CD14-positive monocyte (primary cell): ENCODE measurements around the gene SNAPC2. TPM values are rescaled to one million over a fixed set of nuclear protein-coding genes. Genes with fewer than 3 reads are reported as not detected.

Source experiments
- DNase-seq, 3 donors: peaks; one replicate each; pipeline ENCODE4 v3.0.0-alpha.2; 2011 to 2022
- H2AFZ ChIP-seq: 2 replicates; pipeline ENCODE4 v1.6.0; 2012; ENCODE audit warnings: mild to moderate bottlenecking, low read depth, low read length, inconsistent platforms; ENCODE audit not compliant: insufficient read depth, poor library complexity, severe bottlenecking
- H3K27ac ChIP-seq, 2 donors: 1 replicate in 1 of 2; 2 replicates in 1 of 2; pipeline ENCODE4 v1.5.1; 2012 to 2013; ENCODE audit warnings: low read length in 2 of 2, control low read depth in 1 of 2, inconsistent platforms in 1 of 2, low read depth in 1 of 2, mild to moderate bottlenecking in 1 of 2
- H3K27me3 ChIP-seq, 2 donors: one replicate each; pipeline versions ENCODE4 v1.6.0 to v1.6.1; 2011 to 2013; ENCODE audit warnings: low read length in 2 of 2; ENCODE audit not compliant: control insufficient read depth in 2 of 2, insufficient read depth in 2 of 2
- H3K36me3 ChIP-seq, 2 donors: replicated peaks in 1 of 2; 1 replicate in 1 of 2; 2 replicates in 1 of 2; pipeline versions ENCODE4 v1.5.1 to v1.6.1; 2012 to 2013; ENCODE audit warnings: low read length in 2 of 2, control low read depth in 1 of 2, inconsistent platforms in 1 of 2, mild to moderate bottlenecking in 1 of 2; ENCODE audit not compliant: insufficient read depth in 2 of 2, control insufficient read depth in 1 of 2
- H3K4me1 ChIP-seq, 2 donors: 1 replicate in 1 of 2; 2 replicates in 1 of 2; pipeline versions ENCODE4 v1.5.1 to v1.6.1; 2012 to 2013; ENCODE audit warnings: low read length in 2 of 2, control low read depth in 1 of 2, inconsistent platforms in 1 of 2, mild to moderate bottlenecking in 1 of 2, moderate library complexity in 1 of 2; ENCODE audit not compliant: insufficient read depth in 2 of 2, control insufficient read depth in 1 of 2
- H3K4me2 ChIP-seq: replicated peaks from 2 replicates; pipeline ENCODE3; 2012; ENCODE audit warnings: low read length, moderate library complexity, mild to moderate bottlenecking; ENCODE audit not compliant: poor library complexity, severe bottlenecking; ENCODE audit errors: extremely low read depth
- H3K4me3 ChIP-seq, 3 experiments: fragments of 200-600 bp in 1 of 3; sonication (generic) in 1 of 3; replicated peaks in 1 of 3; 1 replicate in 2 of 3; 2 replicates in 1 of 3; pipeline ENCODE4 v1.5.1; 2011 to 2013; ENCODE audit warnings: low read length in 3 of 3, mild to moderate bottlenecking in 3 of 3, control low read depth in 2 of 3, low read depth in 2 of 3, inconsistent platforms in 1 of 3, moderate library complexity in 1 of 3
- H3K79me2 ChIP-seq: 2 replicates; pipeline ENCODE4 v1.6.0; 2012; ENCODE audit warnings: mild to moderate bottlenecking, control low read depth, inconsistent platforms, low read length, moderate library complexity; ENCODE audit not compliant: insufficient read depth
- H3K9ac ChIP-seq: 2 replicates; pipeline ENCODE4 v1.6.0; 2017; ENCODE audit warnings: low read length, mild to moderate bottlenecking; ENCODE audit not compliant: insufficient read depth, poor library complexity, severe bottlenecking
- H3K9me3 ChIP-seq, 2 donors: replicated peaks in 1 of 2; 1 replicate in 1 of 2; 2 replicates in 1 of 2; pipeline versions ENCODE4 v1.5.1 to v1.6.1; 2012 to 2013; ENCODE audit warnings: low read length in 2 of 2, control low read depth in 1 of 2; ENCODE audit not compliant: control insufficient read depth in 1 of 2, insufficient read depth in 1 of 2
- H4K20me1 ChIP-seq: 2 replicates; pipeline ENCODE4 v1.6.0; 2012; ENCODE audit warnings: mild to moderate bottlenecking, low read length, control low read depth, moderate library complexity; ENCODE audit not compliant: insufficient read depth
- H3K27ac Mint-ChIP-seq, 7 donors: one replicate each; pipeline ENCODE4 v1.8.0; 2020; ENCODE audit warnings: mild to moderate bottlenecking in 7 of 7, mixed read lengths in 7 of 7, moderate library complexity in 6 of 7, inconsistent platforms in 2 of 7
- H3K27me3 Mint-ChIP-seq, 3 donors: one replicate each; pipeline ENCODE4 v1.8.0; 2021 to 2022; ENCODE audit warnings: low read depth in 3 of 3, mild to moderate bottlenecking in 3 of 3, mixed read lengths in 3 of 3, moderate library complexity in 3 of 3, inconsistent platforms in 1 of 3
- H3K36me3 Mint-ChIP-seq, 2 donors: one replicate each; pipeline ENCODE4 v1.8.0; 2020; ENCODE audit warnings: mixed read lengths in 2 of 2, inconsistent platforms in 1 of 2, mild to moderate bottlenecking in 1 of 2
- H3K4me1 Mint-ChIP-seq: one replicate; pipeline ENCODE4 v1.8.0; 2020; ENCODE audit warnings: mild to moderate bottlenecking, mixed read lengths
- H3K4me3 Mint-ChIP-seq, 2 donors: one replicate each; pipeline ENCODE4 v1.8.0; 2020; ENCODE audit warnings: mild to moderate bottlenecking in 2 of 2, mixed read lengths in 2 of 2, moderate library complexity in 1 of 2
- H3K9me3 Mint-ChIP-seq, 7 donors: one replicate each; pipeline ENCODE4 v1.8.0; 2020 to 2022; ENCODE audit warnings: mixed read lengths in 7 of 7, mild to moderate bottlenecking in 6 of 7, moderate library complexity in 6 of 7, inconsistent platforms in 2 of 7
- WGBS: methylation state at CpG from one replicate; pipeline ENCODE4 v1.1.5; 2013; ENCODE audit warnings: missing lambda C conversion rate; ENCODE audit not compliant: insufficient coverage; 5-methylcytosine and 5-hydroxymethylcytosine counted together
- intact Hi-C, 2 donors: fragments of 100-400 bp; cut with micrococcal nuclease; formaldehyde crosslinking; loops; one replicate each; pipeline versions ENCODE4 v1.15.0 to v1.15.1; 2023
- polyA plus RNA-seq, 3 donors: library from polyadenylated mRNA; depleted of rRNA in 1 of 3; unstranded in 2 of 3; stranded (reverse) in 1 of 3; fragments of 300-500 nt in 2 of 3; fragments of >200 nt in 1 of 3; fragmentation: Illumina TruSeq in 2 of 3; gene quantifications; 1 replicate in 2 of 3; 2 replicates in 1 of 3; pipeline ENCODE4 v1.2.3, GENCODE V29; 2012 to 2021
- TF ChIP-seq, protein P1 (sequence below): fragments of 200-600 bp; IDR thresholded peaks from one replicate; pipeline ENCODE4 v1.8.0; 2022; ENCODE audit warnings: antibody characterized with exemption, mild to moderate bottlenecking

Gene SNAPC2
- polyA plus RNA-seq, 3 donors: 15.7 to 27.5 (median 18.3) TPM

DNA sequence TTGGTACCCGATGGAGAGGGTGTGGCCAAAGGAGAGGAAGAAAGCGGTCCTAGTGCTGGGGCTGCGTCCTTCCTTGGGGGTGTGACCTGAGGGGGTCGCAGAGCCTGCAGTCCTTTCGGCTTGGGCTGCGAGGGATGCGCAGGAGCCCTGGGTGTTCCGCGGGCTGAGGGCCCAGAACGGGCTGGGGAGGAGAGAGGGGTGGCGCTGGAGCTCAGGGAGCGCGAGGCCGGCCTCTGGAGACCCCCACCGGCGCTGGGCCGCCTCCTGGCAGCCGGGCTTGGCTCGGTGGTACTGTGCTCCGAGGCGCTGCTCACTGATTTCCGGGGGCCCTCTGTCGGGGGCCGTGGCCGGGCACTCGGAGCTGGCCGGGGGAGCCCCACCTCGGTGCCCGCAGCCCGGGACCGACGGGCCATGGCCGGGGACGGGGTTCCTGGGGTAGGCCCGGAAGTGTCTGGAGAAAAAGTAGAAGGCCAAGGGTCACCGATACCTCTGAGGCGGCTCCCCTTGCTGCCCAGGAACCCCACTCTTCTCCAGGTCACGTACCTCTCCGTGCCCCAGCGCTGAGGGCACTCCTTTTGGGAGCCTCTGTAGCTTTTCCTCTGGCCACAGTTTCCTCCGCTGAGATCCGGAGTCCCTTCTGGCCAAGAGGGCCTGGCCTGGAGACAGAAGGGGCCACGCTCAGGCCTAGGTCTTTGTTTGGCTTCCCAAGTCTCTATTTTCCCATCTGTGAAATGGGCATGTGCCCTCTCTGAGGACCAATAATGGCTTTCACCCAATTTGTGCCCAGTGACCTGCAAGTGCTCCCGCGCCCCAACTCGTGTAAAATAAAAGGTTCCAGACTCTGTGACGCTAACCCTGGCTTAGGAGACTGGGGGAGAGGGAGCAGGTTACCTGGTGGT is 47.6 kb upstream of the SNAPC2 start:
- intact Hi-C loops: loop anchor here in 1 of 2 donors (5.0 kb wide), 1 partner anchor 50 kb away; the partner anchor contains the start of gene SNAPC2
- H3K27ac Mint-ChIP-seq: peak overlapping the region in 1 of 7 donors; percentile 57
- peaks cover 3 to 19% of the 10 kb centered on the region in 2 donors for H3K9me3 ChIP-seq

More for the DNA sequence above, 47.6 kb upstream of the SNAPC2 start:
- TF ChIP-seq, protein P1, sequence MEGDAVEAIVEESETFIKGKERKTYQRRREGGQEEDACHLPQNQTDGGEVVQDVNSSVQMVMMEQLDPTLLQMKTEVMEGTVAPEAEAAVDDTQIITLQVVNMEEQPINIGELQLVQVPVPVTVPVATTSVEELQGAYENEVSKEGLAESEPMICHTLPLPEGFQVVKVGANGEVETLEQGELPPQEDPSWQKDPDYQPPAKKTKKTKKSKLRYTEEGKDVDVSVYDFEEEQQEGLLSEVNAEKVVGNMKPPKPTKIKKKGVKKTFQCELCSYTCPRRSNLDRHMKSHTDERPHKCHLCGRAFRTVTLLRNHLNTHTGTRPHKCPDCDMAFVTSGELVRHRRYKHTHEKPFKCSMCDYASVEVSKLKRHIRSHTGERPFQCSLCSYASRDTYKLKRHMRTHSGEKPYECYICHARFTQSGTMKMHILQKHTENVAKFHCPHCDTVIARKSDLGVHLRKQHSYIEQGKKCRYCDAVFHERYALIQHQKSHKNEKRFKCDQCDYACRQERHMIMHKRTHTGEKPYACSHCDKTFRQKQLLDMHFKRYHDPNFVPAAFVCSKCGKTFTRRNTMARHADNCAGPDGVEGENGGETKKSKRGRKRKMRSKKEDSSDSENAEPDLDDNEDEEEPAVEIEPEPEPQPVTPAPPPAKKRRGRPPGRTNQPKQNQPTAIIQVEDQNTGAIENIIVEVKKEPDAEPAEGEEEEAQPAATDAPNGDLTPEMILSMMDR: no peak
- Histone ChIP-seq H2AFZ (no peak overlapping the region), H3K36me3 (no peaks in the 10 kb centered on the region), H3K27ac (no peak overlapping the region), H4K20me1 (no peaks in the 10 kb centered on the region), H3K9ac (no peak overlapping the region), H3K4me1 (peaks cover 37 to 49% of the 10 kb centered on the region in 2 donors), H3K79me2 (no peaks in the 10 kb centered on the region), H3K4me2 (peak overlapping the region; percentile 75), H3K4me3 (peak overlapping the region in 1 of 3 experiments; percentile 68), H3K27me3 (peaks cover 28 to 57% of the 10 kb centered on the region in 2 donors)
- 41% methylated on average over 39 of the region's 47 CpGs for WGBS
- Mint-ChIP-seq H3K4me1 (peaks cover 28% of the 10 kb centered on the region), H3K36me3 (peaks cover 0 to 6% of the 10 kb centered on the region in 2 donors), H3K27me3 (peaks cover 60 to 80% (median 73%) of the 10 kb centered on the region in 3 donors), H3K9me3 (peaks cover 3 to 44% (median 13%) of the 10 kb centered on the region in 7 donors), H3K4me3 (peak overlapping the region; percentile 69 to 88)
- DNase-seq: no peak
